K562 (cell line): Measurements from ENCODE around the gene DIS3L2. TPM values are rescaled to one million over a fixed set of nuclear protein-coding genes. Genes with fewer than 3 reads are reported as not detected.
A peak's percentile ranks its signal among the peaks of the same experiment; 100 is the strongest.

ENCODE experiments used
- ATAC-seq: fragments of 200-7000 bp; cut with Tn5 transposase; 3 replicates; pipeline ENCODE4 v1.9.1; 2020; ENCODE audit warnings: moderate library complexity
- BruUV-seq: library from RNA; stranded (reverse); fragments of 400-500 nt; replicated peaks from 2 replicates; lab custom pipeline; 2021; lab: Mats Ljungman, UMichigan
- CTCF ChIA-PET: fragments of 300-600 bp; formaldehyde crosslinking; extraction: SDS; loops from one replicate; lab custom pipeline; 2021; ENCODE audit warnings: low intra/inter-chr PET ratio; lab: Yijun Ruan, JAX
- POLR2A ChIA-PET: fragments of 300-600, 350-650 bp; sonication (Branson Sonifier 250); formaldehyde crosslinking; extraction: SDS; loops from one replicate; lab custom pipeline; 2021; ENCODE audit warnings: antibody characterized with exemption, inconsistent platforms; lab: Yijun Ruan, JAX
- DNase-seq, 4 experiments: peaks; one replicate each; pipeline versions ENCODE4 v3.0.0 to v3.0.0-alpha.2; 2011 to 2018; ENCODE audit warnings: low spot score in 3 of 4, mixed read lengths in 3 of 4; ENCODE audit errors: extremely low read depth in 1 of 4
- FAIRE-seq: peaks from 2 replicates; lab custom pipeline; 2011; peaks lifted over from hg19 to GRCh38; lab: Jason Lieb, UNC
- H2AFZ ChIP-seq: 2 replicates; pipeline ENCODE4 v1.6.0; 2011; ENCODE audit warnings: low read depth, low read length, control low read depth, inconsistent platforms
- H3K27ac ChIP-seq: fragments of 200-600 bp; 3 replicates; pipeline ENCODE4 v1.8.0; 2011; ENCODE audit warnings: low read depth, mild to moderate bottlenecking, control low read depth, inconsistent platforms, low read length, moderate library complexity, mixed read lengths; ENCODE audit errors: extremely low read depth
- H3K27me3 ChIP-seq, 2 experiments: fragments of 300-600 bp in 1 of 2; 2 replicates in 1 of 2; 3 replicates in 1 of 2; pipeline versions ENCODE4 v1.6.0 to v1.8.0; 2011; ENCODE audit warnings: inconsistent platforms in 2 of 2, low read length in 2 of 2, mild to moderate bottlenecking in 1 of 2, mixed read lengths in 1 of 2, moderate library complexity in 1 of 2; ENCODE audit not compliant: control insufficient read depth in 2 of 2, insufficient read depth in 2 of 2
- H3K36me3 ChIP-seq: fragments of 300-600 bp; 3 replicates; pipeline ENCODE4 v1.8.0; 2011; ENCODE audit warnings: mild to moderate bottlenecking, low read length, inconsistent platforms; ENCODE audit not compliant: control insufficient read depth, insufficient read depth
- H3K4me1 ChIP-seq, 2 experiments: fragments of 200-600 bp in 1 of 2; replicated peaks in 1 of 2; 2 replicates in 1 of 2; 3 replicates in 1 of 2; pipeline versions ENCODE4 v1.5.1 to v1.8.0; 2011; ENCODE audit warnings: inconsistent platforms in 2 of 2, low read length in 2 of 2, mild to moderate bottlenecking in 1 of 2, mixed read lengths in 1 of 2, moderate library complexity in 1 of 2; ENCODE audit not compliant: control insufficient read depth in 2 of 2, insufficient read depth in 2 of 2
- H3K4me2 ChIP-seq: 2 replicates; pipeline ENCODE4 v1.6.1; 2011; ENCODE audit warnings: low read length, control low read depth, inconsistent platforms, mixed read lengths; ENCODE audit not compliant: insufficient read depth
- H3K4me3 ChIP-seq: fragments of 200-600 bp; sonication (generic), shearing (Covaris generic); 2 replicates; pipeline ENCODE4 v1.5.1; 2016; ENCODE audit warnings: control low read depth, inconsistent platforms
- H3K79me2 ChIP-seq: fragments of 200-600 bp; 3 replicates; pipeline ENCODE4 v1.8.0; 2011; ENCODE audit warnings: low read length, inconsistent platforms; ENCODE audit not compliant: control insufficient read depth, insufficient read depth
- H3K9ac ChIP-seq, 2 experiments: 2 replicates each; pipeline versions ENCODE4 v1.6.0 to v1.6.1; 2011; ENCODE audit warnings: low read depth in 2 of 2, low read length in 2 of 2, control low read depth in 1 of 2, inconsistent platforms in 1 of 2, mild to moderate bottlenecking in 1 of 2, mixed read lengths in 1 of 2; ENCODE audit not compliant: insufficient read depth in 1 of 2
- H3K9me1 ChIP-seq: one replicate; pipeline ENCODE4 v1.6.0; 2011; ENCODE audit warnings: inconsistent platforms, mild to moderate bottlenecking, low read length, moderate library complexity; ENCODE audit not compliant: control insufficient read depth, insufficient read depth
- H3K9me3 ChIP-seq: replicated peaks from 2 replicates; pipeline ENCODE4 v1.5.1; 2011; ENCODE audit warnings: low read depth, low read length, inconsistent platforms; ENCODE audit not compliant: control insufficient read depth, insufficient read depth
- H4K20me1 ChIP-seq: replicated peaks from 2 replicates; pipeline ENCODE4 v1.6.1; 2011; ENCODE audit warnings: low read length, inconsistent platforms, mixed read lengths; ENCODE audit not compliant: control insufficient read depth, insufficient read depth
- BRF1 ChIP-seq: IDR thresholded peaks from 3 replicates; pipeline ENCODE4 v1.6.1; 2011; ENCODE audit warnings: borderline replicate concordance, mild to moderate bottlenecking; ENCODE audit not compliant: insufficient read length; ENCODE audit errors: extremely low read depth
- CHD2 ChIP-seq: IDR thresholded peaks from 2 replicates; pipeline ENCODE4 v1.6.1; 2011; ENCODE audit warnings: low read depth, low read length
- CREM ChIP-seq: IDR thresholded peaks from 2 replicates; pipeline ENCODE4 v1.6.1; 2014; ENCODE audit warnings: antibody characterized with exemption, low read depth
- HNRNPK ChIP-seq: fragments of 200-400 bp; formaldehyde crosslinking; IDR thresholded peaks from one replicate; pipeline ENCODE4 v1.6.1; 2018; ENCODE audit warnings: mild to moderate bottlenecking, low read depth, low read length; ENCODE audit not compliant: poor library complexity, severe bottlenecking
- MIER1 ChIP-seq: fragments of 450-650 bp; IDR thresholded peaks from 2 replicates; pipeline ENCODE4 v1.6.1; 2016; ENCODE audit warnings: antibody characterized with exemption, mild to moderate bottlenecking, low read depth
- RAD21 ChIP-seq, 2 experiments: fragments of 250-450 bp in 1 of 2; fragments of 450-650 bp in 1 of 2; sonication (Bioruptor Pico) in 1 of 2; formaldehyde crosslinking in 1 of 2; IDR thresholded peaks in 1 of 2; conservative IDR thresholded peaks in 1 of 2; 2 replicates each; pipeline versions ENCODE4 v1.4.0 to v1.8.0; 2020 to 2022; ENCODE audit warnings: mild to moderate bottlenecking in 2 of 2, moderate library complexity in 1 of 2
- RERE ChIP-seq: sonication (generic); formaldehyde crosslinking; IDR thresholded peaks from 2 replicates; pipeline ENCODE4 v1.8.0; 2023; ENCODE audit warnings: missing genetic modification reagents, mild to moderate bottlenecking, borderline replicate concordance
- SIN3A ChIP-seq, 2 experiments: fragments of 150-350 bp in 1 of 2; IDR thresholded peaks; 2 replicates each; pipeline ENCODE4 v1.6.1; 2011 to 2016; ENCODE audit warnings: borderline replicate concordance in 2 of 2, low read depth in 2 of 2, low read length in 2 of 2, mild to moderate bottlenecking in 2 of 2, moderate library complexity in 2 of 2; ENCODE audit not compliant: control insufficient read depth in 1 of 2
- STAG1 ChIP-seq: sonication (generic); formaldehyde crosslinking; IDR thresholded peaks from 2 replicates; pipeline ENCODE4 v1.5.0; 2020; ENCODE audit warnings: missing genetic modification reagents, borderline replicate concordance
- ZBTB43 ChIP-seq: sonication (generic); formaldehyde crosslinking; IDR thresholded peaks from 2 replicates; pipeline ENCODE4 v1.8.0; 2023; ENCODE audit warnings: mild to moderate bottlenecking, missing genetic modification reagents
- ZNF311 ChIP-seq: fragments of 250-450 bp; sonication (Bioruptor Pico); IDR thresholded peaks from 2 replicates; pipeline ENCODE4 v1.4.0; 2020; ENCODE audit warnings: mild to moderate bottlenecking, moderate library complexity
- ZNF699 ChIP-seq: fragments of 250-450 bp; sonication (Bioruptor Pico); IDR thresholded peaks from 2 replicates; pipeline ENCODE4 v1.8.0; 2021; ENCODE audit warnings: mild to moderate bottlenecking, moderate library complexity; ENCODE audit not compliant: insufficient replicate concordance
- WGBS: fragments of 100-300 bp; shearing (Covaris generic); methylation state at CpG from one replicate; pipeline ENCODE4 v1.1.6; 2016; ENCODE audit warnings: low coverage, mixed read lengths; ENCODE audit not compliant: insufficient coverage; ENCODE audit errors: missing lambda C conversion rate; 5-methylcytosine and 5-hydroxymethylcytosine counted together
- in situ Hi-C: fragments of 300-500 bp; cut with MboI; formaldehyde crosslinking; loops from 4 replicates; pipeline ENCODE4 v1.15.0; 2018; ENCODE audit warnings: inconsistent platforms, mixed read lengths
- intact Hi-C: fragments of 100-400 bp; cut with micrococcal nuclease; formaldehyde crosslinking; loops from 2 replicates; pipeline ENCODE4 v1.14.2; 2022
- polyA plus RNA-seq, 8 experiments: library from polyadenylated mRNA; depleted of rRNA in 4 of 8; stranded (reverse) in 5 of 8; unstranded in 3 of 8; fragments of >200 nt; fragmentation: Nextera tagmentation in 2 of 8; fragmentation: Illumina TruSeq in 1 of 8; extraction: Ambion mirVana in 2 of 8; extraction: Trizol in 1 of 8; gene quantifications; 2 replicates each; pipeline versions ENCODE4 v1.2.1 to v1.2.3, GENCODE V29; 2011 to 2014; ENCODE audit warnings: inconsistent platforms in 1 of 8, missing spikeins in 1 of 8
- total RNA-seq, 7 experiments: library from RNA; depleted of rRNA in 6 of 7; stranded (reverse); fragments of >200 nt in 6 of 7; fragmentation: Illumina TruSeq in 2 of 7; extraction: Trizol in 2 of 7; gene quantifications; 2 replicates each; pipeline versions ENCODE4 v1.2.1 to v1.2.3, GENCODE V29; 2011 to 2021; ENCODE audit warnings: low replicate concordance in 1 of 7

DIS3L2 gene
- total and polyA plus RNA-seq, 9 of the 15 experiments (the other 6 are each of a cell fraction or from before 2014, with no cell fraction given) = 1.5 to 19.2 (median 11.2) TPM

- WGBS = 36% methylated on average over 9 of the region's 12 CpGs
- peak; percentile 93 for ATAC-seq
- peak; percentile 57 to 68 (median 66) for DNase-seq
- H3K27me3 ChIP-seq = no peaks in the 10 kb centered on the region
- FAIRE-seq = no peak
- no peak overlapping the region for H3K27ac ChIP-seq
- H3K4me1 ChIP-seq = peaks cover 0 to 12% of the 10 kb centered on the region in 2 experiments; a peak in 2 of 5 replicates
- no peaks in the 10 kb centered on the region for H3K9me3 ChIP-seq
- CTCF ChIA-PET = interaction anchor here (1.3 kb wide), 1 partner anchor 422 kb away, joined by 8 read pairs; no protein-coding TSS in a partner anchor
- no peak overlapping the region for H3K9ac ChIP-seq
- H3K36me3 ChIP-seq = no peaks in the 10 kb centered on the region
- H3K4me2 ChIP-seq = no peak overlapping the region
- H3K9me1 ChIP-seq = no peaks in the 10 kb centered on the region
- H4K20me1 ChIP-seq = no peaks in the 10 kb centered on the region
- no TSS peak for BruUV-seq
- POLR2A ChIA-PET = interaction anchor here (0.6 kb wide), 1 partner anchor 413 kb away, joined by 3 read pairs; no protein-coding TSS in a partner anchor
- no peak overlapping the region for H2AFZ ChIP-seq
- H3K4me3 ChIP-seq = no peak overlapping the region
- no peaks in the 10 kb centered on the region for H3K79me2 ChIP-seq
- in situ Hi-C loops = loop anchor here (5.0 kb wide), 2 partner anchors 110 to 420 kb away; no protein-coding TSS in a partner anchor
- intact Hi-C loops = loop anchor here (1.0 to 10.0 kb wide), 4 partner anchors 183 to 421 kb away; partner anchors contain the start of genes NPPC and PRSS56
- TF ChIP-seq HNRNPK (no peak), BRF1 (no peak), ZBTB43 (CRISPR knock-in tag) (no peak), RERE (CRISPR knock-in tag) (no peak), ZNF311 (CRISPR knock-in tag) (no peak), CREM (0 out of 2 replicates have a peak, but pooled peaks have one; percentile 16), MIER1 (no peak), RAD21 (CRISPR knock-in tag; conservative IDR thresholded peaks at IDR 0.05 in 1 of 2, IDR thresholded peaks at IDR 0.05 in 1 of 2) (peak; percentile 42 to 72; a peak in 3 of 4 replicates), SIN3A (IDR thresholded peaks at IDR 0.05; ENCODE audit: borderline replicate concordance in 2 of 2, control insufficient read depth in 1 of 2, low read depth in 2 of 2, low read length in 2 of 2) (no peak), CHD2 (no peak), STAG1 (CRISPR knock-in tag) (peak; percentile 76; the same call in 1 of the 2 replicates), ZNF699 (no peak)
These were observed 365.9 kb downstream of the DIS3L2 start for GRCh38 chr2:232327105-232328031.
